H9 (cell line): ENCODE results near the gene KCND1. TPM values are rescaled to one million over a fixed set of nuclear protein-coding genes. Genes with fewer than 3 reads are reported as not detected.

Source experiments
- DNase-seq: peaks from one replicate; pipeline ENCODE4 v3.0.0-alpha.2; 2017
- H2AFZ ChIP-seq: one replicate; pipeline ENCODE4 v1.6.1; 2013; ENCODE audit warnings: mild to moderate bottlenecking, low read length, control low read depth, moderate library complexity
- H2AK5ac ChIP-seq: 2 replicates; pipeline ENCODE4 v1.6.1; 2013; ENCODE audit warnings: low read length, control low read depth, mixed read lengths; ENCODE audit not compliant: insufficient read length
- H2BK120ac ChIP-seq: one replicate; pipeline ENCODE4 v1.6.1; 2013; ENCODE audit warnings: low read depth, mild to moderate bottlenecking, low read length, control low read depth, inconsistent platforms; ENCODE audit not compliant: poor library complexity, severe bottlenecking
- H2BK12ac ChIP-seq: 2 replicates; pipeline ENCODE4 v1.6.1; 2013; ENCODE audit warnings: low read length, control low read depth, mixed read lengths, low read depth; ENCODE audit not compliant: insufficient read length
- H2BK15ac ChIP-seq: 2 replicates; pipeline ENCODE4 v1.6.1; 2013; ENCODE audit warnings: low read depth, low read length, control low read depth
- H2BK20ac ChIP-seq: one replicate; pipeline ENCODE4 v1.6.1; 2013; ENCODE audit warnings: low read depth, mild to moderate bottlenecking, low read length, control low read depth, inconsistent platforms; ENCODE audit not compliant: poor library complexity, severe bottlenecking
- H2BK5ac ChIP-seq: 2 replicates; pipeline ENCODE4 v1.6.1; 2013; ENCODE audit warnings: low read length, control low read depth, mixed read lengths; ENCODE audit not compliant: insufficient read length
- H3K14ac ChIP-seq: 2 replicates; pipeline ENCODE4 v1.6.1; 2013; ENCODE audit warnings: low read length, control low read depth; ENCODE audit not compliant: insufficient read depth
- H3K18ac ChIP-seq: 2 replicates; pipeline ENCODE4 v1.6.1; 2013; ENCODE audit warnings: low read depth, mild to moderate bottlenecking, mixed read lengths, low read length, control low read depth; ENCODE audit not compliant: insufficient read length
- H3K23ac ChIP-seq: 2 replicates; pipeline ENCODE4 v1.6.1; 2013; ENCODE audit warnings: low read length, control low read depth, mixed read lengths, low read depth; ENCODE audit not compliant: insufficient read length
- H3K23me2 ChIP-seq: 2 replicates; pipeline ENCODE4 v1.6.1; 2013; ENCODE audit warnings: low read depth, mild to moderate bottlenecking, mixed read lengths, low read length, control low read depth; ENCODE audit not compliant: insufficient read length, poor library complexity, severe bottlenecking
- H3K27ac ChIP-seq: 2 replicates; pipeline ENCODE4 v1.5.1; 2013; ENCODE audit warnings: low read length, control low read depth, mixed read lengths, low read depth; ENCODE audit not compliant: insufficient read length
- H3K27me3 ChIP-seq: 2 replicates; pipeline ENCODE4 v1.6.1; 2013; ENCODE audit warnings: low read length, control low read depth, inconsistent platforms; ENCODE audit not compliant: insufficient read depth
- H3K4ac ChIP-seq: 2 replicates; pipeline ENCODE4 v1.6.1; 2013; ENCODE audit warnings: low read depth, mild to moderate bottlenecking, control low read depth, inconsistent platforms, low read length, moderate library complexity
- H3K4me1 ChIP-seq: 2 replicates; pipeline ENCODE4 v1.6.1; 2013; ENCODE audit warnings: low read length, control low read depth, inconsistent platforms; ENCODE audit not compliant: insufficient read depth
- H3K4me2 ChIP-seq: 2 replicates; pipeline ENCODE4 v1.6.1; 2013; ENCODE audit warnings: low read length, control low read depth, mixed read lengths; ENCODE audit not compliant: insufficient read length, insufficient read depth
- H3K56ac ChIP-seq: 2 replicates; pipeline ENCODE4 v1.6.1; 2013; ENCODE audit warnings: low read depth, mild to moderate bottlenecking, mixed read lengths, low read length, control low read depth; ENCODE audit not compliant: insufficient read length
- H3K79me1 ChIP-seq: 2 replicates; pipeline ENCODE4 v1.6.1; 2013; ENCODE audit warnings: low read depth, mild to moderate bottlenecking, moderate library complexity, low read length, control low read depth, inconsistent platforms; ENCODE audit not compliant: insufficient read depth, poor library complexity, severe bottlenecking
- H3K79me2 ChIP-seq: 2 replicates; pipeline ENCODE4 v1.6.1; 2013; ENCODE audit warnings: low read length, control low read depth, inconsistent platforms; ENCODE audit not compliant: insufficient read depth
- H3K9ac ChIP-seq: 2 replicates; pipeline ENCODE4 v1.6.1; 2013; ENCODE audit warnings: low read length, control low read depth, mixed read lengths; ENCODE audit not compliant: insufficient read length; ENCODE audit errors: extremely low read depth
- H3K9me3 ChIP-seq: one replicate; pipeline ENCODE4 v1.6.1; 2013; ENCODE audit warnings: low read depth, low read length, inconsistent platforms; ENCODE audit not compliant: control insufficient read depth
- H3T11ph ChIP-seq: one replicate; pipeline ENCODE4 v1.6.1; 2013; ENCODE audit warnings: mild to moderate bottlenecking, low read length, control low read depth, inconsistent platforms
- H4K20me1 ChIP-seq: one replicate; pipeline ENCODE4 v1.6.1; 2013; ENCODE audit not compliant: control insufficient read depth, insufficient read length, insufficient read depth
- H4K5ac ChIP-seq: 2 replicates; pipeline ENCODE4 v1.6.1; 2013; ENCODE audit warnings: low read depth, mild to moderate bottlenecking, mixed read lengths, low read length, control low read depth; ENCODE audit not compliant: insufficient read length
- H4K8ac ChIP-seq: replicated peaks from 2 replicates; pipeline ENCODE4 v1.6.1; 2013; ENCODE audit warnings: low read length, control low read depth, mixed read lengths, low read depth; ENCODE audit not compliant: insufficient read length
- H4K91ac ChIP-seq: 2 replicates; pipeline ENCODE4 v1.6.1; 2013; ENCODE audit warnings: low read depth, mild to moderate bottlenecking, moderate library complexity, mixed read lengths, low read length, control low read depth; ENCODE audit not compliant: insufficient read length
- H3K27ac Mint-ChIP-seq, 3 experiments: 2 replicates in 2 of 3; 3 replicates in 1 of 3; pipeline ENCODE4 v1.8.0; 2020 to 2021; ENCODE audit warnings: mixed read lengths in 3 of 3, mild to moderate bottlenecking in 1 of 3, moderate library complexity in 1 of 3
- H3K27me3 Mint-ChIP-seq: 2 replicates; pipeline ENCODE4 v1.8.0; 2021; ENCODE audit warnings: low read depth, mild to moderate bottlenecking, moderate library complexity, mixed read lengths
- H3K36me3 Mint-ChIP-seq, 3 experiments: 2 replicates in 2 of 3; 3 replicates in 1 of 3; pipeline ENCODE4 v1.8.0; 2020 to 2021; ENCODE audit warnings: low read depth in 3 of 3, mixed read lengths in 3 of 3; ENCODE audit not compliant: insufficient read depth in 1 of 3
- H3K4me1 Mint-ChIP-seq, 2 experiments: 2 replicates each; pipeline ENCODE4 v1.8.0; 2020; ENCODE audit warnings: mixed read lengths in 2 of 2
- H3K4me3 Mint-ChIP-seq, 2 experiments: 2 replicates in 1 of 2; 3 replicates in 1 of 2; pipeline ENCODE4 v1.8.0; 2020 to 2021; ENCODE audit warnings: mild to moderate bottlenecking in 2 of 2, mixed read lengths in 2 of 2, moderate library complexity in 1 of 2
- H3K9me3 Mint-ChIP-seq, 2 experiments: 2 replicates in 1 of 2; 3 replicates in 1 of 2; pipeline ENCODE4 v1.8.0; 2020; ENCODE audit warnings: mild to moderate bottlenecking in 2 of 2, mixed read lengths in 2 of 2, moderate library complexity in 1 of 2
- CTCF ChIP-seq: fragments of 200-600 bp; sonication (generic); conservative IDR thresholded peaks from 3 replicates; pipeline ENCODE4 v1.8.0; 2021; ENCODE audit warnings: antibody characterized with exemption, mild to moderate bottlenecking
- WGBS: extraction: QIAGEN DNeasy Blood & Tissue Kit; methylation state at CpG from one replicate; pipeline ENCODE4 v1.1.7; 2013; ENCODE audit warnings: missing lambda C conversion rate, low lambda C conversion rate, mixed read lengths; ENCODE audit not compliant: insufficient read length; ENCODE audit errors: extremely low coverage; 5-methylcytosine and 5-hydroxymethylcytosine counted together
- total RNA-seq: library from RNA; stranded (reverse); gene quantifications from 2 replicates; pipeline ENCODE4 v1.2.1, GENCODE V29; 2021

Gene KCND1
- total RNA-seq, 1 experiment from 2014 or later: 5.7 TPM

- Mint-ChIP-seq H3K27me3 (no peaks in the 10 kb centered on the region), H3K36me3 (peaks cover 34 to 53% (median 48%) of the 10 kb centered on the region in 3 experiments), H3K4me1 (peaks cover 25 to 32% of the 10 kb centered on the region in 2 experiments), H3K27ac (peak overlapping the region; percentile 96 to 100 (median 99)), H3K4me3 (peak overlapping the region; percentile 51 to 73), H3K9me3 (peaks cover 59 to 68% of the 10 kb centered on the region in 2 experiments)
- Histone ChIP-seq H3K56ac (no peak overlapping the region), H2BK20ac (no peak overlapping the region), H3K79me2 (peaks cover 5% of the 10 kb centered on the region; the same call in 1 of the 2 replicates), H4K20me1 (no peaks in the 10 kb centered on the region), H3T11ph (no peak overlapping the region), H3K14ac (no peak overlapping the region), H3K27ac (peak overlapping the region; percentile 99), H3K18ac (no peak overlapping the region), H3K4ac (no peak overlapping the region), H4K91ac (no peak overlapping the region), H2BK5ac (peak overlapping the region; percentile 88), H3K27me3 (no peaks in the 10 kb centered on the region), H3K4me1 (peaks cover 12% of the 10 kb centered on the region; the same call in 1 of the 2 replicates), H2BK12ac (peak overlapping the region; percentile 65), H2AFZ (no peak overlapping the region), H2AK5ac (no peak overlapping the region), H3K23ac (no peak overlapping the region), H4K8ac (no peak overlapping the region), H3K4me2 (peak overlapping the region; percentile 79), H3K23me2 (peaks cover 4% of the 10 kb centered on the region), H3K9me3 (no peaks in the 10 kb centered on the region), H2BK120ac (no peak overlapping the region), H4K5ac (no peak overlapping the region), H3K79me1 (peaks cover 3% of the 10 kb centered on the region), H2BK15ac (no peak overlapping the region), H3K9ac (no peak overlapping the region)
- no CpG with 5 or more reads among the region's 2 CpGs for WGBS
- TF ChIP-seq CTCF: no peak
- DNase-seq: peak; percentile 77
These were observed 43.8 kb downstream of the KCND1 start for GRCh38 chrX:48927736-48928382.
